Measurements from ENCODE around the gene CALR3.

CALR3 gene

GRCh38 chr19:16445238-16446107 lies 50.5 kb downstream of the CALR3 start:
- Histone ChIP-seq H2AFZ (ENCODE audit: low read depth, low read length) (peak overlapping the region; percentile 12; the same call in 1 of the 2 replicates), H3K9ac (ENCODE audit: low read length) (peak overlapping the region; percentile 70), H3K79me2 (ENCODE audit: low read length) (peaks cover 74% of the 10 kb centered on the region), H3K4me3 (ENCODE audit: low read length) (peak overlapping the region; percentile 53), H4K20me1 (ENCODE audit: insufficient read depth, low read length) (peaks cover 4% of the 10 kb centered on the region), H3K27ac (ENCODE audit: low read length) (peak overlapping the region; percentile 90), H3K4me1 (ENCODE audit: low read length) (peaks cover 82% of the 10 kb centered on the region), H3K9me3 (ENCODE audit: insufficient read depth, low read length) (no peaks in the 10 kb centered on the region), H3K36me3 (replicated peaks; ENCODE audit: low read depth, low read length) (peaks cover 40% of the 10 kb centered on the region), H3K27me3 (ENCODE audit: low read depth, low read length) (no peaks in the 10 kb centered on the region), H3K4me2 (ENCODE audit: low read length) (peak overlapping the region; percentile 68)
- TF ChIP-seq CTCF (IDR thresholded peaks at IDR 0.05; ENCODE audit: low read depth, low read length) = no peak

GRCh38 chr19:16444269-16444600 lies 51.7 kb downstream of the CALR3 start:
- TF ChIP-seq CTCF (IDR thresholded peaks at IDR 0.05; ENCODE audit: low read depth, low read length) = no peak
- H4K20me1 ChIP-seq (ENCODE audit: insufficient read depth, low read length) = no peaks in the 10 kb centered on the region
- peak overlapping the region; percentile 90 for H3K27ac ChIP-seq (ENCODE audit: low read length)
- no peaks in the 10 kb centered on the region for H3K9me3 ChIP-seq (ENCODE audit: insufficient read depth, low read length)
- peak overlapping the region; percentile 42; the same call in 1 of the 2 replicates for H3K9ac ChIP-seq (ENCODE audit: low read length)
- H3K4me3 ChIP-seq (ENCODE audit: low read length) = peak overlapping the region; percentile 53
- H3K79me2 ChIP-seq (ENCODE audit: low read length) = peaks cover 66% of the 10 kb centered on the region
- H2AFZ ChIP-seq (ENCODE audit: low read depth, low read length) = no peak overlapping the region
- no peaks in the 10 kb centered on the region for H3K27me3 ChIP-seq (ENCODE audit: low read depth, low read length)
- H3K4me1 ChIP-seq (ENCODE audit: low read length) = peaks cover 69% of the 10 kb centered on the region
- peaks cover 38% of the 10 kb centered on the region for H3K36me3 ChIP-seq (replicated peaks; ENCODE audit: low read depth, low read length)
- H3K4me2 ChIP-seq (ENCODE audit: low read length) = peak overlapping the region; percentile 68

- Histone ChIP-seq H2AFZ (ENCODE audit: low read depth, low read length) (no peak overlapping the region), H3K4me2 (ENCODE audit: low read length) (no peak overlapping the region), H3K27ac (ENCODE audit: low read length) (no peak overlapping the region), H3K4me3 (ENCODE audit: low read length) (no peak overlapping the region), H3K27me3 (ENCODE audit: low read depth, low read length) (no peaks in the 10 kb centered on the region), H3K9ac (ENCODE audit: low read length) (no peak overlapping the region), H3K9me3 (ENCODE audit: insufficient read depth, low read length) (no peaks in the 10 kb centered on the region), H3K4me1 (ENCODE audit: low read length) (peaks cover 61% of the 10 kb centered on the region), H3K79me2 (ENCODE audit: low read length) (peaks cover 50% of the 10 kb centered on the region), H3K36me3 (replicated peaks; ENCODE audit: low read depth, low read length) (peaks cover 42% of the 10 kb centered on the region), H4K20me1 (ENCODE audit: insufficient read depth, low read length) (no peaks in the 10 kb centered on the region)
- TF ChIP-seq EZH2phosphoT487 (IDR thresholded peaks at IDR 0.05; ENCODE audit: low read depth) = no peak
- no peak for TF ChIP-seq CTCF (IDR thresholded peaks at IDR 0.05; ENCODE audit: low read depth, low read length)
Observed at GRCh38 chr19:16442386-16443276, 53.3 kb downstream of the CALR3 start.

- TF ChIP-seq CTCF (IDR thresholded peaks at IDR 0.05; ENCODE audit: low read depth, low read length) (peak; percentile 60), EZH2phosphoT487 (IDR thresholded peaks at IDR 0.05; ENCODE audit: low read depth) (no peak)
- H3K9me3 ChIP-seq (ENCODE audit: insufficient read depth, low read length) = no peaks in the 10 kb centered on the region
- no peak overlapping the region for H2AFZ ChIP-seq (ENCODE audit: low read depth, low read length)
- H3K27me3 ChIP-seq (ENCODE audit: low read depth, low read length) = no peaks in the 10 kb centered on the region
- no peak overlapping the region for H3K4me3 ChIP-seq (ENCODE audit: low read length)
- peaks cover 41% of the 10 kb centered on the region for H3K79me2 ChIP-seq (ENCODE audit: low read length)
- H3K4me1 ChIP-seq (ENCODE audit: low read length) = peaks cover 58% of the 10 kb centered on the region
- no peak overlapping the region for H3K9ac ChIP-seq (ENCODE audit: low read length)
- H4K20me1 ChIP-seq (ENCODE audit: insufficient read depth, low read length) = no peaks in the 10 kb centered on the region
- no peak overlapping the region for H3K4me2 ChIP-seq (ENCODE audit: low read length)
- peaks cover 52% of the 10 kb centered on the region for H3K36me3 ChIP-seq (replicated peaks; ENCODE audit: low read depth, low read length)
- H3K27ac ChIP-seq (ENCODE audit: low read length) = no peak overlapping the region
Observed at GRCh38 chr19:16441661-16442162, 54.3 kb downstream of the CALR3 start.

Measured in OCI-LY3 (cell line).